LNCaP clone FGC (cell line): Measurements from ENCODE around the gene KRTAP4-7.
"Not testable (repeated sequence)": the region's sequence is repeated elsewhere in the genome, so short reads cannot be mapped to it uniquely, and the experiment has no call there.

ENCODE experiments used
- DNase-seq: peaks from one replicate; pipeline ENCODE4 v3.0.0-alpha.2; 2011; ENCODE audit warnings: low read depth
- H3K4me3 ChIP-seq: 2 replicates; pipeline ENCODE4 v1.5.1; 2011; ENCODE audit warnings: mild to moderate bottlenecking, low read depth, low read length, control low read depth
- TF ChIP-seq, protein P1 (sequence below): IDR thresholded peaks from 2 replicates; pipeline ENCODE4 v1.5.1; 2012; ENCODE audit warnings: mild to moderate bottlenecking; ENCODE audit not compliant: control insufficient read depth, insufficient read depth; ENCODE audit errors: extremely low read depth

The KRTAP4-7 gene

GRCh38 chr17:41061964-41062363 lies 22.0 kb upstream of the KRTAP4-7 start:
- H3K4me3 ChIP-seq, result no peak overlapping the region
- no peak for DNase-seq
- TF ChIP-seq, protein P1, sequence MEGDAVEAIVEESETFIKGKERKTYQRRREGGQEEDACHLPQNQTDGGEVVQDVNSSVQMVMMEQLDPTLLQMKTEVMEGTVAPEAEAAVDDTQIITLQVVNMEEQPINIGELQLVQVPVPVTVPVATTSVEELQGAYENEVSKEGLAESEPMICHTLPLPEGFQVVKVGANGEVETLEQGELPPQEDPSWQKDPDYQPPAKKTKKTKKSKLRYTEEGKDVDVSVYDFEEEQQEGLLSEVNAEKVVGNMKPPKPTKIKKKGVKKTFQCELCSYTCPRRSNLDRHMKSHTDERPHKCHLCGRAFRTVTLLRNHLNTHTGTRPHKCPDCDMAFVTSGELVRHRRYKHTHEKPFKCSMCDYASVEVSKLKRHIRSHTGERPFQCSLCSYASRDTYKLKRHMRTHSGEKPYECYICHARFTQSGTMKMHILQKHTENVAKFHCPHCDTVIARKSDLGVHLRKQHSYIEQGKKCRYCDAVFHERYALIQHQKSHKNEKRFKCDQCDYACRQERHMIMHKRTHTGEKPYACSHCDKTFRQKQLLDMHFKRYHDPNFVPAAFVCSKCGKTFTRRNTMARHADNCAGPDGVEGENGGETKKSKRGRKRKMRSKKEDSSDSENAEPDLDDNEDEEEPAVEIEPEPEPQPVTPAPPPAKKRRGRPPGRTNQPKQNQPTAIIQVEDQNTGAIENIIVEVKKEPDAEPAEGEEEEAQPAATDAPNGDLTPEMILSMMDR, result no peak

DNA sequence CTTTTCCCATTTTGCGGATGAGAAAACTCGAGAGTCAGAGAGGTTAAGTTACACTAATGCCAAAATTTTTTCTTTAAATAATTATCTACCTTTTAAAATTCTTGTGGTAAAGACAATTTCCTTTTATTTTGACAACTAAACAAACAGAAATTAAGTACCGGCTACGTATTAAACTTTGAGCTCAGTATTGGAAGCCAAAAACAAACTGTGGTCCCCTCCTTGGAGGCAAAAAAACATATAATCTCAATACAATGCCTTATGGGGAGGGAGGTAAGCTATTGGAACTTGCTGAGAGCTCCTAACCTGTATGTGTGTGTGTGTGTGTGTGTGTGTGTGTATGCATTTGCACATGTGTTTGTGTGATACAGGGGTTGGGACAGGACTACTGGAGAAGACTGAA lies 20.5 kb upstream of the KRTAP4-7 start:
- TF ChIP-seq, protein P1, result no peak
- no peak for DNase-seq
- H3K4me3 ChIP-seq, result no peak overlapping the region

- H3K4me3 ChIP-seq, result no peak overlapping the region
- TF ChIP-seq, protein P1, result no peak
- no peak for DNase-seq
These were observed 19.6 kb upstream of the KRTAP4-7 start for GRCh38 chr17:41064301-41064700.

DNA sequence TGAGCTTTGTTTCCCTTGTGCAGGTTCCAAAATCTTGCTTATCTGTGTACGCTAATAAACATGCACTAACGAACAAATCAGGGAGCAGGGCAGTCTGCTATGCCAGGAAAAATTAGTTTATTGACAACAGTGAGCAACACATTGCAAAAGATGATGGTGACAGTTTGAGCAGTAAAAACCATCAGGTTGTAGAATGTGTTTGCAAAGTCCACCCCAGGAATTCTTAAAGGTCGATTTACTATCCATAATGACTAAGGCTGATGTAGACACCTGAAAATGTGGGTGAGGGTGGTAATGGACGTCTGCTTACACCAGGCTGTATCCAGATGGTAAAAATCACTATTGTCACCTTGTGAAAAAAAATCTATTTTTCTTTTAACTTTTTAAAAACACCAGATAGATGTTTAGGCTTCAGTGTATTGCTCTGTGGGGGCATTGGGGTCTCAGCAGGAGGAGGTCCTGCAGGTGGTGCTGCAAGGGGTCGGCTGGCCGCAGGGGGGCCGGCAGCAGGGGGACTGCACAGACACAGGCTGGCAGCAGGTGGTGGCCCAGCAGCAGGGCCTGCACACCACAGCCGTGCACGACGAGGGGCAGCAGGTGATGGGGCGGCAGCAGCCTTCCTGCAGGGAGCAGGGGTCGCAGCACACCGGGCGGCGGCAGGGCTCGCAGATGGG lies 18.8 kb upstream of the KRTAP4-7 start:
- not testable (repeated sequence) for DNase-seq

GRCh38 chr17:41065829-41066624 lies 17.9 kb upstream of the KRTAP4-7 start, which contains the start of gene KRTAP2-4:
TSS of gene KRTAP2-4 (minus strand) at chr17:41065879. CDS start at chr17:41065845, 34 bp downstream.
- TF ChIP-seq, protein P1, result no peak
- no peak within 1 kb of the TSS for H3K4me3 ChIP-seq
- no peak for DNase-seq

More for the DNA sequence above, 18.8 kb upstream of the KRTAP4-7 start:
- not testable (repeated sequence) for H3K4me3 ChIP-seq

DNA sequence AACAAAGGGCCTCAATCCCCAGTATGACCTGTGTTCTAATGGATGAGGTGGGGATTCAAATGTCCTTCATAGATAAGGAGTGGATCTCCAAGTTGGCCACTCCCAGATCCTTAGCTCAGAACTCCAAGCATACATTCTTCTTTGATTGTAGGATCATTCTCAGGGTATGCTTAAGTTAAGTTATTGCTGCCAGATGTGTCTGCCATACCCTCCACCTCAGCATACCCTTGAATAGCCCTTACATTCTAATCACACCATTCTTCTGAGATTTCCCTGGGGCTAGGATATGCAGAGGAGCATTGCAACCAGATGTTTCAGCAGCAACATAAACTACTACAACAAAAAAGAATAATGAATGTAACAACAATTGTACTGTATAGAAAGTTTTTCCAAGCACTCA lies 16.7 kb upstream of the KRTAP4-7 start:
- TF ChIP-seq, protein P1, result no peak
- no peak for DNase-seq

DNA sequence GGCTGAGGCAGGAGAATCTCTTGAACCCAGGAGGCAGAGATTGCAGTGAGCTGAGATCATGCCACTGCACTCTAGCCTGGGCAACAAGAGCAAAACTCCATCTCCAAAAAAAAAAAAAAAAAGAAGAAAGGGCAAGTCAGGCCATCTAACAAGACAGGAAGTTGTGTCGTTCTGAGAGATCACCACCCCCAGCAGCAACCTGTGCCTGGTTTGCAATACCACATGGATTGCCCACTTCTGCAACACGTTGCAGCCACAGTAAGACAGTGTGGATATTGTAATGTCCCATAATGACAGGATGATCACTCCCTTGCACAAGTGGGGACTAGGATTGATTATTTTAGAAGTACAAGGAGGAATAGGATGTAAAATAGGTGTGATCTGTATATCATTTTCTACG lies 14.9 kb upstream of the KRTAP4-7 start:
- TF ChIP-seq, protein P1, result no peak
- no peak overlapping the region for H3K4me3 ChIP-seq
- DNase-seq, result no peak

More for the DNA sequence above, 16.7 kb upstream of the KRTAP4-7 start:
- H3K4me3 ChIP-seq, result no peak overlapping the region
